HG03025 (cell line): Measurements from ENCODE around the gene SNCG.
"Not testable (repeated sequence)": the region's sequence is repeated elsewhere in the genome, so short reads cannot be mapped to it uniquely, and the experiment has no call there.

ENCODE experiments used
- ATAC-seq: cut with Tn5 transposase; IDR thresholded peaks from one replicate; pipeline ENCODE4 v1.9.1; 2021; ENCODE audit warnings: mild to moderate bottlenecking, moderate library complexity; ENCODE audit not compliant: unreplicated experiment, low FRiP score

SNCG gene

GRCh38 chr10:86944471-86944870 lies 13.9 kb upstream of the SNCG start:
- no peak for ATAC-seq

- no peak for ATAC-seq
Measured at GRCh38 chr10:86944907-86945306, 13.5 kb upstream of the SNCG start.

DNA sequence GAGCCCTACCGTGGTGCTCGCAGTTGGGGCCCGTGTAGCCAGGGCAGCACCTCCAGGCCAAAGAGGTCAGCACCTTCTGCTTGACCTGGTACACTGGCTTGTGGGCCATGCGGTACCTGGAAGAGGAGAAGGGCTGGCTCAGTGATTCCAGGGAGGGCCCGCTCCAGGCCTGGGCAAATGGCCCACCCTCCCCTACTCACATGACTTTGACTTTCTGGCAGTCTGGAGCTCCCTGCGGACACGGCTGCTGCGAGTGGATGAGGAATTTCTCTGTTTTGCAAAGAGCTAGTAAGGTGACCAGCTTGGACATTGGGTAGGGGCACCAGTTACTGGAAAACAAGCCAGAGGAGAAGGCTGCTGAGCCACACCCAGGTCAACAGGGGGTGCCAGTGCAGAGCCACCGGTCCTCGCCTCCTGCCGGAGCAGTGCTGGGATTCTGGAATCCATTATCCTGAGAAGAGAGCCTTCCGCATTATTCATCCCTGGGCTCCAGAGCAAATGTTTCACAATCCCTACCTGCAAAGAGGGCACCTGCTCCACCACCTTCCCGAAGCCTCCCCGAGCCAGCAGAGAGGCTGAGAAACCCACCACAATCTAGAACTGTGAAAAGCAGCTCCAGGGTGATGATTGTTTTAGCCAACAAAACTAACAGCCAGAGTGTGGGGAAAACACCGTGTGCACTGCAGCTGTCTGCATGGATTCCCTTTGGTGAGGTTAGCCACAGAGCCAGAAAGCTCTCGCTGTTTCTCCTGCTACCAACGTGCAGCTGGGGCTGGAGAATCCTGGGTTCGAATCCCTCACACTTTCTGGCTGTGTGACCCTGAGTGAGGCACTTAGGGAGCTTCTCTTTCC lies 12.8 kb upstream of the SNCG start:
- no peak for ATAC-seq

- ATAC-seq, result no peak
Measured at GRCh38 chr10:86946213-86947155, 11.9 kb upstream of the SNCG start.

GRCh38 chr10:86947806-86948205 lies 10.6 kb upstream of the SNCG start:
- ATAC-seq, result not testable (repeated sequence)

DNA sequence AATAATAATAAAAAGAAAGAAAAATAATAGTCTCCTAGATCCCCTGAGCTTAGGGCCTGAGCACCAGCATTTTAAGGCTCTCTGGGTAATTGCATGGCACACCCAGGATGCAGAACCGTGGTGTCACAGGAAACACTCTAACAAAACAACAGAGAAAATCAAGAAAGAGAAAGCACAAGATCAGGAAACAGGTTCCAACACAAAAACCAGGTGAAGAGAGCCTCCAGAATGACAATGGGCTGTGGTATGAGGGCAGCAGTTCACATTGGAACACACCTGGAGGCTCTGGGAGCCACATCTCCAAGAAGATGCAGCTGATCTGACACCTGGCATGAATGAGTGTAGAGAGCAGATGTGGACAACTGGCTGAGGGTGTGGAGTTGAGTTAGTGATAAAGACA lies 8.1 kb upstream of the SNCG start:
- no peak for ATAC-seq

DNA sequence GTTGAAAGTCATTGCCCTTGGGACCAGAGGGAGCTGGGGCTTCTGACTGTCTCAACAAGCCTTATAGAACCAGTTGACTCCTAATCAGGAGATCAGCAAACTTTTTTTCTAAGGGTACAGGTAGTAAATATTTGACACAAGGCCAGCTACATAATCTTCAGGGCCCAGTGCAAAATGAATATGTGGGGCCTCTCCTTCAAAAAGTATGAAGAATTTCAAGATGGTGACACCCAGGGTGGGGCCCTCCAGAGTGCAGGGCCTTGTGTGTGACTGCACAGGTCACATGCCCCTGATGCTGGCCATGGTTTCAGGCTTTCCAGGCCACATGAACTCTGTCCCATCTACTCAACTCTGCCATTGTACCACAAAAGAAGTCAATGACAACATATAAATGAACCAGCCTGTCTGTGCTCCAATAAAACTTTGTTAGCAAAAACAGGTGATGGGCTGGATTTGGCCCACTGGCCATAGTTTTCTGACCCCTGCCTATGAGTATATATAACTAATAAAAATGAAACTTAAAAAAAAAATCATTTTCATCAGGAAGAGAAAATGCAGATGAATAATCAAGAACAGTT lies 7.1 kb upstream of the SNCG start:
- no peak for ATAC-seq

- ATAC-seq, result no peak
Measured at GRCh38 chr10:86952106-86952505, 6.3 kb upstream of the SNCG start.

DNA sequence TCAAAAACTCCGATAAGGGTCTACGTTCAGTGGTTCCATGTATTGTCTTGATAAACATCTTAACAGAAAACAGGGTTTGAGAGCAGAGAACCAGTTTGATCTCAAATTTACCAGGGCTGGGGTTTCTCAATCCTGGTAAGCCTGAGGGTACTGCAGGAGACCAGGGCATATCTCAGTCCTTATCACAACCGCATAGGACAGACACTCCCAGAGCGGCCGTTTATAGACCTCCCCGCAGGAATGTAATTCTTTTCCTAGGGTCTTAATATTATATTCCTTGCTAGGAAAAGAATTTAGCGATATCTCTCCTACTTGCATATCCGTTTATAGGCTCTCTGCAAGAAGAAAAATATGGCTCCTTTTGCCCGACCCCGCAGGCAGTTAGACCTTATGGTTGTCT lies 5.7 kb upstream of the SNCG start:
- ATAC-seq, result not testable (repeated sequence)

- no peak for ATAC-seq
Measured at GRCh38 chr10:86953747-86954680, 4.4 kb upstream of the SNCG start.

- ATAC-seq, result no peak
Measured at GRCh38 chr10:86954681-86955500, 3.5 kb upstream of the SNCG start.

DNA sequence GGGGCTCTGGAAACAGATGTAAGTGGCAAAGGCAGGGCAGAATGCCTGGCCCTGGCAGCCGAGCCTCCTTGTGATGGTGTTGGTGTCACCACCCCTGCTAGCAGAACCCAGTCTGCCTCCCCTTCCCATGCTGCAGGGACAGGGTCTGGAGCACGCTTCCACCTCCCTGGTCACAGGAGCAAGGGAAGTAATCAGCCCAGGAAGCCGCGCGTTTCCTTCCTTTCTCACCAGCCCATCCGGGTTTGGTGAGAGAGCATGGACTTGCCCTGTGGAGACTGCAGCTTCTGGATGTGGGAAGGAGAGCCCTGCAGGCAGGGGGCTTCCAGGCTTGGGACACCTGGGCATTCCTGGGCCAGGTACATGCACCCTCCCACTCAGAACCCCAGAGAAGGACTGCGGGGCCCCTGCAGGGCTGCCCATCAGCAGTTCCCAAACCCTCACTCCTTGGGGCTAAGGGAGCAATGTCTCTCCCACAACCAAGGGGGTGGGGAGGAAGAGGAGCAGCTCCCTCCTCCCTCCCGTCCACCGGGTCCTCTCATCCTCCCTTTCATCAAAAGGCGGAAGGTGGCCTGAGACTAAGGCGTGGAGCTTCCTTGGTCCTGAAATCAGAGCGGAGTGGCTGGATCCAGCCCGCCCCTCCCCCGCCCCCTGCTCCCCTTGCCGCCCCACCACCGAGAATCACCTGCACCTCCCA lies 2.8 kb upstream of the SNCG start:
- no peak for ATAC-seq

GRCh38 chr10:86956195-86956847 lies 2.1 kb upstream of the SNCG start:
- ATAC-seq, result no peak

GRCh38 chr10:86956848-86957448 lies 1.5 kb upstream of the SNCG start:
- ATAC-seq, result no peak

GRCh38 chr10:86957471-86958115 lies 806 bp upstream of the SNCG start, which contains the start of gene MMRN2:
TSS of gene MMRN2 (minus strand) at chr10:86957615. CDS start at chr10:86957541, 74 bp downstream.
- no peak for ATAC-seq

DNA sequence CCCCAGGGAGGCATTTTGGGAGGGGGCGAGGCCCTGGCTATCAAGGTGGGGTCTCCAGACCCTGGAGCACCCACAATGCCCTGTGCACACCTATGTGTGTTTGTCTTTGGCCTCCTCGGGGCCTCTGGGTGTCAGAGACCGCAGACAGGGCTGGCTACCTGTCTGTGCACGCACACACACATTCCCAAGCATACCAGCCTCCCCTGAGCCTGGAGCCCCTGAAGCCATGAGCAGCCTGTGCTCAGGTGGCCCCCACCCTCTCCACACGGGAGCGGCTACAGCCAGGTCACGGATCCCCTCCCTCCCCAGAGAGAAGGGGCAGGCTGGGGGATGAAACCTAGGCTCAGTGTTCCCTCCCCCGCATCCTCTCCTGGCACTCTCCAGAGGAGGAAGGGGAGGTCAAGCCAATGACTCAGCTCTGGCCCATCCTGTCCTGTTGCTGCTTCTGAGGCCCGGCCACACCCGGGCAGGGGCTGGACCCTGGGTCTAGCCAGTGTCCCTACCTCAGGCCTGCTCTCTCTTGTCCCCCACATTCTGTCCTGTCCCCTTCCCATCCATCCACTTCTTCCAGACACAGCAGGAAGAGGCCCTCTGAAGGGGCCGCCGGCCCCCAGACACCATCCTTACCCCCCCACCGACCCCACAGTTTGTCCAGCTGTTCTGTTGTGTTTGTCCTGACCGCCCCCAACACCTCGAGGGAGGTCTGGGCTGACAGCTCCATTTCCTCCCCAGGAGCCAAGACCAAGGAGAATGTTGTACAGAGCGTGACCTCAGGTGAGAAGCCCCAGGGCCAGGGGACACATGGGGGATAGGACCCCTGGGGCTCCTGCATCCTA lies 720 bp downstream of the SNCG start:
- ATAC-seq, result no peak
